ENCODE data around the gene ZDHHC11B.
A peak's percentile ranks its signal among the peaks of the same experiment; 100 is the strongest.
"Not testable (repeated sequence)": the region's sequence is repeated elsewhere in the genome, so short reads cannot be mapped to it uniquely, and the experiment has no call there.

Gene ZDHHC11B

DNA sequence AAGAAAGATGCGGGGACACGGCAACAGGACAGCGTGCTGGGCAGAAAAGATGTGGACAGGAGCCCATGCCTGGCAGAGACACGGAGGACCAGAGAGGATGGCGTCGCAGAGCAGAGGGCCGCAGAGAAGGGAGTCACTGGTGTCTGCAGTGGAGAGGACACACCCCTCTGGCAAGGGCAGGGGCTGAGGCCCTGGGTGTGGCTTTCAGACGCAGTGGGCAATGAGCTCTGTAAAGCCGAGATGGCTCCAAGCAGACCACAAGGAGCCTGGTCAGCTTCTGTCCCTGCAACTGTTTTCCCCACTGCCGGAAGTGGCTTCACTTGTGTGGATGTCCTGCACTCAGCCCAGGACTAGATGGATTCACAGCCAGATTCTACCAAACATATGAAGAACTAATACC lies 4.2 kb upstream of the ZDHHC11B start:
- not testable (repeated sequence) for H3K27ac ChIP-seq; H3K4me3 ChIP-seq (ENCODE audit: low read depth, low read length); H3K36me3 ChIP-seq; H3K9me3 ChIP-seq (ENCODE audit: severe bottlenecking); DNase-seq
- peaks cover 14% of the 10 kb centered on the region for H3K27me3 ChIP-seq (ENCODE audit: insufficient read depth, low read depth, severe bottlenecking)

DNA sequence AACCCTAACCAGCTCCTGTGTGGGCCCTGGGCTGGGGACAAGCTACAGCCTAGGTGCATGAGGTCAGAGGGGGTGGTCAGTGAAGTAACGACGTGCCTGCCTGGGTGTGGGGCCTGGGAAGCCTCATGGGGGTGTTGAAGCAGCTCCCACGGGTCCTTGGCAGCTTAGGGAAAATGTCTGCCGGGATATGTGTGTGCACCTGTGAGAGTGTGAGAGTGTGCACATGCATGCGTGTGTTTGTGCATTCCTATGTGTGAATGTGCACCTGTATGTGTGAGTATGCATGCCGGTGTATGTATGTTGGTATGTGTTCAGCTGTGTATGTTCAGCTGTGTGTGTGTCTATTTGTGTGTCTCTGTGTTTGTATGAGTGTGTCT lies 3.3 kb upstream of the ZDHHC11B start:
- H3K36me3 ChIP-seq; H3K4me3 ChIP-seq (ENCODE audit: low read depth, low read length); DNase-seq; H3K9me3 ChIP-seq (ENCODE audit: severe bottlenecking); H3K27ac ChIP-seq: not testable (repeated sequence)
- H3K27me3 ChIP-seq (ENCODE audit: insufficient read depth, low read depth, severe bottlenecking) = peaks cover 14% of the 10 kb centered on the region

DNA sequence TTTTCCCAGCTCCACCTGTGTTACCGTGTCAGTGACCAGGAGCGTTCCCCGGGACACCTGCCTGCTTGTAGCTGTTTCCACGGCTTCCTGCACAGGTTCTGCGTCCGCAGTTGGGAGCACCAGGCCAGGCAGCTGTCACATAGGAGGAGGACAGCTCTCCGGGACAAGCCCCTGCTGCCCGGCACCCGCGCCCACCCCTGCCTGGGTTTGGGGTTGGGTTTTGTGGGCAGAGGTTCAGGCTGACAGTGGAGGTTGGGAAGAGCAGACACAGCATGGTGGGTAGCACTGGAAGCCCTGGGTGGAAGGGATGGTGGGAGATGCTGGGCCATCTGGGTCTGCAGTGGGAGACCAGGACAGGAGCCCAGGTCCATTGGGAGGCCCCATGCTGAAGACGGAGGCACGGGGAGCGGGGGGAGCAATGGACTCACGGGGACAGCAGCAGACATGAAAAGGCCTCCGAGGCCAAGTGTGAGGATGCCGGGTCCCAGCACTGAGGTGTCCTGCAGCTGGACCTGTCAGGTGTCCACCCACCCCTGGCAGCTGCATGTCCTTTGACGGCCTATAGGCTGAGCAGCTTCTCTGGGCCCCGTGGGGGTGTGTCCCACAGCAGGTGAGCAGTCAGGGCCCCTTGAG lies 2.8 kb upstream of the ZDHHC11B start:
- H3K36me3 ChIP-seq; H3K27ac ChIP-seq; H3K9me3 ChIP-seq (ENCODE audit: severe bottlenecking); DNase-seq; H3K4me3 ChIP-seq (ENCODE audit: low read depth, low read length): not testable (repeated sequence)
- peaks cover 14% of the 10 kb centered on the region for H3K27me3 ChIP-seq (ENCODE audit: insufficient read depth, low read depth, severe bottlenecking)

DNA sequence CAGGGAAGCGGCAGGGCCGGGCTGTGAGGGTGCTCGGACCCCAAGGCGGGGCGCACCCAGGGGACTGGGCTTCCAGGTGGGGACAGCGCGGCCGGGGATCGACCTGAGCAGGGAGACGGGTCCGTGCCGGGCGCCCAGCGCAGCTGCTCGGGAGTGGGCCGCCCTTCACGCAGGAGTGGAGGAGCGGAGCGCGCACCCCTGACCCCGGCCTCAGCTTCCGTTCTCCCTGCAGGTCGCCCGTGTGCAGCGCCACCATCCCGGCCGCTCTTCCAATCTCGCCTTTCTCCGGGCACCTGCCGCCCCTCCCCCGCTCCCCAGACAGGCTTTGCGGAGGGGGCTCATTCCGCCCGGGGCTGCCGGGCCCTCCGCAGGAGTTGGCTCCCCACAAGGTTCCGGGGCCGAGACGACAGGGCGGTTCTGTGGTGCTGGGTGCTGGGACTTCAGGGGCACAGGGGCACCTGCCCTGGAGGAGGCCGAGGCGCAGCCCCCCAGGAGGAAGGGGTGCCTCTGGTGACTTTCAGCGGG lies 714 bp upstream of the ZDHHC11B start:
- H3K36me3 ChIP-seq; DNase-seq; H3K9me3 ChIP-seq (ENCODE audit: severe bottlenecking); H3K27ac ChIP-seq: not testable (repeated sequence)
- peaks cover 17% of the 10 kb centered on the region for H3K27me3 ChIP-seq (ENCODE audit: insufficient read depth, low read depth, severe bottlenecking)
- H3K4me3 ChIP-seq (ENCODE audit: low read depth, low read length) = peak overlapping the region; percentile 44

DNA sequence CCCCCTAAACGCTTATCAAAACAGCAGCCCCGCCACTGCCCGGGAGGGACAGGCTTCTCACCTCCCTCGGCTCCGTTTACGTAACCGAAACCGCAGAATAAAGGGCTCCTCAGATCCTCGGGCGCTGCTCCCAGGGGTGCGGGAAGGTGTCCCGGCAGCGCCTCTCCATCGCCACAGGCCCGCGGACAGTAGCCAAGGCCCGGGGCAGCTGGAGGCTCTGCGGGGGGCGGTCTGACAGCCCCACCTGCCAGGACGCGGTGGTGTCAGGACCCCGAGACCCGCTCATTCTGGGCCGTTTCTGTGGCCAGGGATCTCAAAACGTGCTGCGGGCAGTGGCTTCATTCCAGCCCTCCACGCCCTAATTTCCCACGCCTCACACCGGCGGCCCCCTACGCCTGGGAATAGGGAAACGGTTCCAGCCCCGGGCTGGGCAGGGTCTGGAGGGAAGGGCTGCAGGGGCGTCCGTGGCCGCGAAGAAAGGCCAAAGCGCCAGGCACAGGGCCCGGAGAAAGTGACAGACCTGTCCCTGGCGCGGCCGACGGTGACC lies 575 bp downstream of the ZDHHC11B start:
- H3K27ac ChIP-seq; H3K9me3 ChIP-seq (ENCODE audit: severe bottlenecking); H3K36me3 ChIP-seq; DNase-seq: not testable (repeated sequence)
- peaks cover 17% of the 10 kb centered on the region for H3K27me3 ChIP-seq (ENCODE audit: insufficient read depth, low read depth, severe bottlenecking)
- peak overlapping the region; percentile 21; the same call in 1 of the 2 replicates for H3K4me3 ChIP-seq (ENCODE audit: low read depth, low read length)

DNA sequence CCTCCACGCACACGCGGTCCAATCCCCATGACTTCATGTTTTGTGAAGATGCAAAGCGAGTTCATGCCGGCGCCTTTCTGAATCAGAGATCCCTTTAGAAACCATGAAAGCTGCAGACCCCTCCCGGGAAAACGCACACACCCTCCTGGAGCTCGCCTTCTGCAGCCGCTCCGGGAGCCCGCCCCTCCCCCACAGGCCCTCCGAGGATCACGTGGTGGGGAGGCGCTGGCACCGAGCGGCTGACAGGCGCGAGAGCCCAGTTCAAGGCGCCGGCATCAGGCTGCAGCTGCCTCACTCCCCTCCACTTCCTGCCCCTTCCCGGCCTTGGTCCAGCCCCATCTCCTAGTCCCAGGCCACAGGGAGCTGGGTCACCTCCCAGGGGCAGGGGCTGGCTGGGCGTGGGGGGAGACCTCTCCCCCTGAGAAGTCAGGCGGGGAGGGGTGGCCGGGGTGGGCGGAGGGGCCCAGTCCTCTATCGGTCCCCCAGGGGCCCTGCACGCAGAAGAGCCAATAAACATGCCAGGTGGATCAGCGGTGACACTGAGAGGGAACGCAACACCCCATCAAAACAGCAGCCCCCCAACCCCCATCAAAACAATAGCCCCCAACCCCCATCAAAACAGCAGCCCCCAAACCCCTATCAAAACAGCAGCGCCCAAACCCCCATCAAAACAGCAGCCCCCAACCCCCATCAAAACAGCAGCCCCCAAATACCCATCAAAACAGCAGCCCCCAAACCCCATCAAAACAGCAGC lies 1.3 kb downstream of the ZDHHC11B start:
- not testable (repeated sequence) for H3K27ac ChIP-seq; H3K9me3 ChIP-seq (ENCODE audit: severe bottlenecking); H3K36me3 ChIP-seq; H3K4me3 ChIP-seq (ENCODE audit: low read depth, low read length); DNase-seq
- H3K27me3 ChIP-seq (ENCODE audit: insufficient read depth, low read depth, severe bottlenecking) = peaks cover 13% of the 10 kb centered on the region

DNA sequence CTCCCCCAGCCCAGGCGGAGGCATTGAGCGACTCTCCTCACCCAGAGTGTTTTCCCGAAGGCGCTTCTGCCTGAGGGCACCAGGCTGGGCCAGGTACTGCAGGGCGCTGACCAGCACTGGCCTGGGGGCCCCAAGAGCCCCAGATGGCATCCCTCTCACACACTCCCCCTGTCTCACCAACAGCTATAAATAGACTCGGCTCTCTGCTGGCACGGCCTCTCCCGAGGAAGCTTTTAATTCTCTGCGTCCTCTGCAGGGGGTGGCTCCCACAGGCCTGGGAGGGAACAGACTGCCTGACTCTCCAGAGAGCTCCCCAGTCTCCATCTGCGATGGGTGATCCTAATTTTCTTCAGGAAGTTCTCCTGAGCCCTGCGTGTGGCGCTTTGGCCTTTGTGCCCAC lies 2.2 kb downstream of the ZDHHC11B start:
- not testable (repeated sequence) for H3K9me3 ChIP-seq (ENCODE audit: severe bottlenecking); DNase-seq; H3K36me3 ChIP-seq; H3K4me3 ChIP-seq (ENCODE audit: low read depth, low read length); H3K27ac ChIP-seq
- H3K27me3 ChIP-seq (ENCODE audit: insufficient read depth, low read depth, severe bottlenecking) = peaks cover 19% of the 10 kb centered on the region

DNA sequence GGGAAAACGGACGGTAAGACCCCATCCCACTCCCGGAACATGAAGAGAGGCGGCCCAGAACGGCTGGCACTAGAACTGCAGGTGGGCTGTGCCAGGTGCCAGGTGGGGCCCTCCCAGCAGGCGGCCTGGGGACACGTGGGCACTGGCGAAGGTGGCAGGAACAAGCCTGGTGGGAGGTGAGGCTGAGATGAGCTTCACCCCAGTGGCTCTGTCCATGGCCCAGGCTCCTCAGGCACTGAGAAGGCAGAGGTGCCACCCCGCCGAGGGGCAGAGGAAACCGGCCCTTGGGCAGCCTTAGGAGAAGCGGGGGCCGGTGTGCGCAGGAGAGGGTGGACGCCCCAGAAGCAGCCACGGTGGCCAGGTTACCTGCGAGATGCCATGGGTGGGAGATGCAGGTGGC lies 4.0 kb downstream of the ZDHHC11B start:
- DNase-seq; H3K4me3 ChIP-seq (ENCODE audit: low read depth, low read length); H3K9me3 ChIP-seq (ENCODE audit: severe bottlenecking); H3K36me3 ChIP-seq; H3K27ac ChIP-seq: not testable (repeated sequence)
- H3K27me3 ChIP-seq (ENCODE audit: insufficient read depth, low read depth, severe bottlenecking) = peaks cover 31% of the 10 kb centered on the region

DNA sequence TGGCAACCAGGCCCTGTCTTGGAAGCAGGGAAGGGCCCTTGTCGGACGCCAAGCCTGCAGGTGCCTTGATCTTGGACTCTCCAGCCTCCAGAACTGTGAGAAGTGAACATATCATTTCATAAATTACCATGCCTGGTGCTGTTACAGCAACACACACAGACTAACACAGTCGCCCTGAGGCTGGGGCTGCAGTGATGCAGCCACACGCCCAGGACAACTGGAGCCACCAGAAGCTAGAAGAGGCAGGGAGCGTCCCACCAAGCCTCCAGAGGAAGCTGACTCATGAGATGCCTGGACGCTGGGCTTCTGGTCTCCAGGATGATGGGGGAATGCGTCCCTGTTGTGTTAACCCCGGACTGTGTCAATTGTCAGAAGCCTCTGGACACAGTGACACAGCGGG lies 5.6 kb downstream of the ZDHHC11B start:
- not testable (repeated sequence) for H3K36me3 ChIP-seq; H3K27ac ChIP-seq; H3K9me3 ChIP-seq (ENCODE audit: severe bottlenecking); DNase-seq; H3K4me3 ChIP-seq (ENCODE audit: low read depth, low read length)
- H3K27me3 ChIP-seq (ENCODE audit: insufficient read depth, low read depth, severe bottlenecking) = peaks cover 24% of the 10 kb centered on the region

DNA sequence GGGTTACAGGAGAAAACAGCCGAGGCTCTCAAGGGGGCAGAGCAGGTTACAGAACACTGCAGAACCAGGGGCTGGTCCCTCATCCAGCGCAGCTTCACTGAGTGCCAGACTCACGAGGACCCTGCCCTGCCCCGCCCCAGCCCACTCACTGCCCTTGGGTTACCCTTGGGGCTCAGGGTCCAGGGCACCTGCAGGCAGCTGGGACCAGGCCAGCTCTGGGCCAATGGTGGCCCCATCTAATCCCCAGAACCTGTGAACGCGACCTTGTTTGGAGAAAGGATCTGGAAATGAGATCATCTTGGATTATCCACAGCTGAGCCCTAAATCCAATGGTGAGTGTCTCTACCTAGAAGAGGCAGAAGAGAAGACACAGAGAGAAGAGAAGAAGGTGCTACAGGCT lies 6.1 kb downstream of the ZDHHC11B start:
- not testable (repeated sequence) for H3K36me3 ChIP-seq; H3K4me3 ChIP-seq (ENCODE audit: low read depth, low read length); H3K27ac ChIP-seq; H3K9me3 ChIP-seq (ENCODE audit: severe bottlenecking)
- DNase-seq = peak; percentile 54
- H3K27me3 ChIP-seq (ENCODE audit: insufficient read depth, low read depth, severe bottlenecking) = peaks cover 22% of the 10 kb centered on the region

DNA sequence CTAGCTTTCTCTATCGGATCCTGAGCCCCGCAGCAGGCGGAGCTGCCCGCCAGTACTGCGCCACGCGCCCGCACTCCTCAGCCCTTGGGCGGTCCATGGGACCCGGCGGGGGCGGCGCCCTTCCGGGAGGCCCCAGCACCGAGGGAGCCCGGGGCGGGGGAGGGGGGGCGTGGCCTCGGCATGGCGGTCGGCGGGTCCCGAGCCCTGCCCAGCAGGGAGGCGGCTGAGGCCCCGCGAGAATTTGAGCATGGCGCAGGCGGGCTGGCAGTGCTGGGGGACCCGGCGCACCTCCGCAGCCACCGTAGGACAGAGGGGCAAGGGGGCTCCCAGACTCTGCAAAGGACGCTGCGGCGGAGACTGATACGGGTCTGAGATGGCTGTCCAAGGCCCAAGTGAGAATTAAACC lies 6.8 kb downstream of the ZDHHC11B start:
- peaks cover 8% of the 10 kb centered on the region for H3K9me3 ChIP-seq (ENCODE audit: severe bottlenecking)
- no peak overlapping the region for H3K4me3 ChIP-seq (ENCODE audit: low read depth, low read length)
- no peak overlapping the region for H3K27ac ChIP-seq
- H3K36me3 ChIP-seq = no peaks in the 10 kb centered on the region
- H3K27me3 ChIP-seq (ENCODE audit: insufficient read depth, low read depth, severe bottlenecking) = peaks cover 22% of the 10 kb centered on the region
- TF ChIP-seq, protein P1, sequence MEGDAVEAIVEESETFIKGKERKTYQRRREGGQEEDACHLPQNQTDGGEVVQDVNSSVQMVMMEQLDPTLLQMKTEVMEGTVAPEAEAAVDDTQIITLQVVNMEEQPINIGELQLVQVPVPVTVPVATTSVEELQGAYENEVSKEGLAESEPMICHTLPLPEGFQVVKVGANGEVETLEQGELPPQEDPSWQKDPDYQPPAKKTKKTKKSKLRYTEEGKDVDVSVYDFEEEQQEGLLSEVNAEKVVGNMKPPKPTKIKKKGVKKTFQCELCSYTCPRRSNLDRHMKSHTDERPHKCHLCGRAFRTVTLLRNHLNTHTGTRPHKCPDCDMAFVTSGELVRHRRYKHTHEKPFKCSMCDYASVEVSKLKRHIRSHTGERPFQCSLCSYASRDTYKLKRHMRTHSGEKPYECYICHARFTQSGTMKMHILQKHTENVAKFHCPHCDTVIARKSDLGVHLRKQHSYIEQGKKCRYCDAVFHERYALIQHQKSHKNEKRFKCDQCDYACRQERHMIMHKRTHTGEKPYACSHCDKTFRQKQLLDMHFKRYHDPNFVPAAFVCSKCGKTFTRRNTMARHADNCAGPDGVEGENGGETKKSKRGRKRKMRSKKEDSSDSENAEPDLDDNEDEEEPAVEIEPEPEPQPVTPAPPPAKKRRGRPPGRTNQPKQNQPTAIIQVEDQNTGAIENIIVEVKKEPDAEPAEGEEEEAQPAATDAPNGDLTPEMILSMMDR (IDR thresholded peaks at IDR 0.05; ENCODE audit: low read depth, low read length) = no peak
- DNase-seq = no peak

All from WERI-Rb-1 (cell line).